H1 (cell line): ENCODE measurements around the gene MPHOSPH9. TPM values are rescaled to one million over a fixed set of nuclear protein-coding genes. Genes with fewer than 3 reads are reported as not detected.

Source experiments
- CTCF ChIA-PET: fragments of 300-600 bp; sonication (Branson Sonifier 250); formaldehyde crosslinking; loops from one replicate; lab custom pipeline; 2021; ENCODE audit not compliant: partially characterized antibody; lab: Charles Lee
- POLR2A ChIA-PET: fragments of 300-600 bp; sonication (Branson Sonifier 250); formaldehyde crosslinking; loops from one replicate; lab custom pipeline; 2021; ENCODE audit warnings: inconsistent platforms; ENCODE audit not compliant: partially characterized antibody; lab: Charles Lee
- DNase-seq, 2 experiments: peaks; one replicate each; pipeline versions ENCODE4 v3.0.0 to v3.0.0-alpha.2; 2010 to 2022; ENCODE audit warnings: low spot score in 2 of 2, low read depth in 1 of 2, mixed read lengths in 1 of 2
- FAIRE-seq: peaks from 2 replicates; lab custom pipeline; 2011; peaks lifted over from hg19 to GRCh38; lab: Jason Lieb, UNC
- H2AFZ ChIP-seq: 2 replicates; pipeline ENCODE4 v1.8.1; 2012; ENCODE audit warnings: low read length, inconsistent platforms
- H2AK5ac ChIP-seq: 2 replicates; pipeline ENCODE4 v1.6.1; 2013; ENCODE audit warnings: low read depth, low read length
- H2BK120ac ChIP-seq: replicated peaks from 2 replicates; pipeline ENCODE3; 2013; ENCODE audit warnings: low read depth, low read length, inconsistent platforms
- H2BK12ac ChIP-seq: 2 replicates; pipeline ENCODE4 v1.6.1; 2013; ENCODE audit warnings: low read depth, low read length
- H2BK15ac ChIP-seq: 2 replicates; pipeline ENCODE4 v1.6.1; 2013; ENCODE audit warnings: low read length
- H2BK20ac ChIP-seq: 2 replicates; pipeline ENCODE4 v1.6.1; 2013; ENCODE audit warnings: low read length
- H2BK5ac ChIP-seq: 2 replicates; pipeline ENCODE4 v1.6.1; 2013; ENCODE audit warnings: low read depth, low read length
- H3K14ac ChIP-seq: 2 replicates; pipeline ENCODE4 v1.6.1; 2013; ENCODE audit warnings: inconsistent platforms; ENCODE audit not compliant: insufficient read length
- H3K18ac ChIP-seq: 2 replicates; pipeline ENCODE4 v1.6.1; 2013; ENCODE audit warnings: low read length; ENCODE audit errors: extremely low read depth
- H3K23ac ChIP-seq: 2 replicates; pipeline ENCODE4 v1.6.1; 2013; ENCODE audit warnings: inconsistent platforms; ENCODE audit not compliant: insufficient read length
- H3K23me2 ChIP-seq: 2 replicates; pipeline ENCODE4 v1.6.1; 2013; ENCODE audit warnings: low read depth, low read length
- H3K27ac ChIP-seq: 2 replicates; pipeline ENCODE4 v1.6.1; 2011; ENCODE audit warnings: low read depth, low read length, inconsistent platforms
- H3K27me3 ChIP-seq, 4 experiments: replicated peaks in 1 of 4; 1 replicate in 1 of 4; 2 replicates in 3 of 4; pipeline versions ENCODE4 v1.6.1 to v1.8.1; 2011 to 2013; ENCODE audit warnings: low read length in 3 of 4, mild to moderate bottlenecking in 3 of 4, inconsistent platforms in 2 of 4, mixed read lengths in 2 of 4, moderate library complexity in 1 of 4; ENCODE audit not compliant: control insufficient read depth in 3 of 4, insufficient read depth in 3 of 4; ENCODE audit errors: extremely low read depth in 1 of 4
- H3K36me3 ChIP-seq, 4 experiments: 2 replicates each; pipeline versions ENCODE4 v1.6.1 to v1.8.1; 2011 to 2013; ENCODE audit warnings: mild to moderate bottlenecking in 4 of 4, low read length in 3 of 4, moderate library complexity in 2 of 4, control low read depth in 1 of 4, inconsistent platforms in 1 of 4; ENCODE audit not compliant: insufficient read depth in 4 of 4, control insufficient read depth in 2 of 4
- H3K4ac ChIP-seq: replicated peaks from 2 replicates; pipeline ENCODE3; 2013; ENCODE audit warnings: low read length, low read depth, mixed read lengths, inconsistent platforms; ENCODE audit not compliant: insufficient read length
- H3K4me1 ChIP-seq, 4 experiments: replicated peaks in 1 of 4; 1 replicate in 1 of 4; 2 replicates in 3 of 4; pipeline versions ENCODE4 v1.6.1 to v1.8.1; 2011 to 2013; ENCODE audit warnings: low read length in 3 of 4, inconsistent platforms in 2 of 4, mixed read lengths in 1 of 4; ENCODE audit not compliant: insufficient read depth in 4 of 4, control insufficient read depth in 3 of 4
- H3K4me2 ChIP-seq, 2 experiments: 2 replicates each; pipeline versions ENCODE4 v1.6.1 to v1.8.1; 2011 to 2013; ENCODE audit warnings: low read depth in 2 of 2, low read length in 2 of 2, control low read depth in 1 of 2, inconsistent platforms in 1 of 2, mild to moderate bottlenecking in 1 of 2; ENCODE audit not compliant: insufficient read depth in 1 of 2
- H3K4me3 ChIP-seq, 4 experiments: fragments of 200-600, 300-600 bp in 1 of 4; sonication (generic), shearing (Covaris generic), sonication (Bioruptor Twin) in 1 of 4; 2 replicates each; pipeline versions ENCODE4 v1.5.1 to v1.8.1; 2011 to 2016; ENCODE audit warnings: low read length in 4 of 4, low read depth in 3 of 4, control low read depth in 2 of 4, inconsistent platforms in 2 of 4, mild to moderate bottlenecking in 2 of 4, mixed read lengths in 1 of 4, moderate library complexity in 1 of 4; ENCODE audit not compliant: insufficient read depth in 2 of 4; ENCODE audit errors: extremely low read depth in 1 of 4
- H3K56ac ChIP-seq: replicated peaks from 2 replicates; pipeline ENCODE3; 2013; ENCODE audit warnings: low read depth, mild to moderate bottlenecking, mixed read lengths, low read length, inconsistent platforms; ENCODE audit not compliant: insufficient read length
- H3K79me1 ChIP-seq: 2 replicates; pipeline ENCODE4 v1.6.1; 2013; ENCODE audit warnings: low read depth, low read length, control low read depth
- H3K79me2 ChIP-seq, 2 experiments: 2 replicates each; pipeline versions ENCODE4 v1.6.1 to v1.8.1; 2012 to 2013; ENCODE audit warnings: low read length in 2 of 2, mild to moderate bottlenecking in 2 of 2, inconsistent platforms in 1 of 2; ENCODE audit not compliant: insufficient read depth in 2 of 2, control insufficient read depth in 1 of 2
- H3K9ac ChIP-seq, 4 experiments: replicated peaks in 1 of 4; 1 replicate in 1 of 4; 2 replicates in 3 of 4; pipeline versions ENCODE4 v1.6.1 to v1.8.1; 2011 to 2013; ENCODE audit warnings: low read depth in 3 of 4, low read length in 3 of 4, control low read depth in 2 of 4, mild to moderate bottlenecking in 2 of 4, moderate library complexity in 2 of 4, inconsistent platforms in 1 of 4; ENCODE audit errors: extremely low read depth in 1 of 4
- H3K9me3 ChIP-seq, 2 experiments: 2 replicates each; pipeline versions ENCODE4 v1.6.1 to v1.8.1; 2012 to 2013; ENCODE audit warnings: mild to moderate bottlenecking in 2 of 2, moderate library complexity in 2 of 2, control low read depth in 1 of 2, inconsistent platforms in 1 of 2, low read depth in 1 of 2, low read length in 1 of 2, mixed read lengths in 1 of 2; ENCODE audit not compliant: insufficient read depth in 2 of 2
- H4K20me1 ChIP-seq, 2 experiments: replicated peaks in 1 of 2; 2 replicates each; pipeline versions ENCODE3 to v1.8.1; 2011 to 2013; ENCODE audit warnings: inconsistent platforms in 2 of 2, low read length in 2 of 2, mild to moderate bottlenecking in 1 of 2; ENCODE audit not compliant: insufficient read depth in 2 of 2, control insufficient read depth in 1 of 2
- H4K5ac ChIP-seq: 2 replicates; pipeline ENCODE4 v1.6.1; 2013; ENCODE audit warnings: low read length, low read depth, mixed read lengths, inconsistent platforms; ENCODE audit not compliant: insufficient read length
- H4K8ac ChIP-seq: 2 replicates; pipeline ENCODE4 v1.8.0; 2013; ENCODE audit warnings: mild to moderate bottlenecking, moderate library complexity, low read length, inconsistent platforms; ENCODE audit not compliant: insufficient read depth; ENCODE audit errors: extremely low read depth
- H4K91ac ChIP-seq: replicated peaks from 2 replicates; pipeline ENCODE3; 2013; ENCODE audit warnings: low read length, mixed read lengths, inconsistent platforms; ENCODE audit not compliant: insufficient read length
- ATF2 ChIP-seq: IDR thresholded peaks from 2 replicates; pipeline ENCODE4 v1.6.1; 2012; ENCODE audit warnings: low read length, inconsistent platforms
- EP300 ChIP-seq, 2 experiments: IDR thresholded peaks; 1 replicate in 1 of 2; 2 replicates in 1 of 2; pipeline ENCODE4 v1.6.1; 2011 to 2012; ENCODE audit warnings: low read depth in 2 of 2, low read length in 2 of 2, mild to moderate bottlenecking in 2 of 2, borderline replicate concordance in 1 of 2, inconsistent platforms in 1 of 2, moderate library complexity in 1 of 2
- GABPA ChIP-seq: IDR thresholded peaks from 2 replicates; pipeline ENCODE4 v1.6.1; 2011; ENCODE audit warnings: mild to moderate bottlenecking, low read length, moderate library complexity, borderline replicate concordance; ENCODE audit not compliant: insufficient read depth
- JUND ChIP-seq: IDR thresholded peaks from 2 replicates; pipeline ENCODE4 v1.6.1; 2011; ENCODE audit warnings: mild to moderate bottlenecking, improper control_type of control experiment, low read length
- KDM5A ChIP-seq: fragments of 200-600 bp; IDR thresholded peaks from 2 replicates; pipeline ENCODE4 v1.7.1; 2012; ENCODE audit warnings: mild to moderate bottlenecking, low read length, inconsistent platforms, mixed read lengths
- RNF2 ChIP-seq: fragments of 200-900, 300-1000 bp; sonication (generic); IDR thresholded peaks from 2 replicates; pipeline ENCODE4 v1.7.1; 2016; ENCODE audit warnings: borderline replicate concordance, low read depth, mild to moderate bottlenecking, antibody characterized with exemption, low read length; ENCODE audit not compliant: poor library complexity, severe bottlenecking; ENCODE audit errors: missing control alignments
- WGBS, 2 experiments: shearing (Covaris generic) in 1 of 2; methylation state at CpG; one replicate each; pipeline versions ENCODE4 v1.1.6 to v1.1.7; 2013 to 2015; ENCODE audit warnings: low lambda C conversion rate in 2 of 2, mixed read lengths in 2 of 2, inconsistent platforms in 1 of 2, low coverage in 1 of 2, missing lambda C conversion rate in 1 of 2; ENCODE audit not compliant: insufficient replicate concordance in 2 of 2, insufficient coverage in 1 of 2, insufficient read length in 1 of 2; ENCODE audit errors: extremely low coverage in 1 of 2, missing lambda C conversion rate in 1 of 2; 5-methylcytosine and 5-hydroxymethylcytosine counted together
- polyA plus RNA-seq, 7 experiments: library from polyadenylated mRNA; depleted of rRNA in 3 of 7; stranded (reverse) in 5 of 7; unstranded in 2 of 7; fragments of >200 nt in 5 of 7; fragments of 200-250 nt in 2 of 7; gene quantifications; 1 replicate in 5 of 7; 2 replicates in 1 of 7; 4 replicates in 1 of 7; pipeline versions ENCODE4 v1.2.1 to v1.2.3, GENCODE V29; 2011 to 2013; ENCODE audit warnings: missing spikeins in 2 of 7, mixed read lengths in 2 of 7
- total RNA-seq: library from RNA; stranded (reverse); fragmentation: NEBNext Ultra II Directional; extraction: Animal tissue kit (Norgen Biotek cat#: 25700); gene quantifications from 2 replicates; pipeline ENCODE4 v1.2.1, GENCODE V29; 2021
- TF ChIP-seq, protein P1 (sequence below), 3 experiments: IDR thresholded peaks; 1 replicate in 2 of 3; 2 replicates in 1 of 3; pipeline versions ENCODE4 v1.5.1 to v1.6.1; 2011; ENCODE audit warnings: low read length in 3 of 3, mild to moderate bottlenecking in 3 of 3, inconsistent platforms in 2 of 3, low read depth in 1 of 3, moderate library complexity in 1 of 3; ENCODE audit not compliant: insufficient read depth in 1 of 3; ENCODE audit errors: control extremely low read depth in 1 of 3

The MPHOSPH9 gene
- total and polyA plus RNA-seq, 2 of the 8 experiments (the other 6 are each of a cell fraction or from before 2014, with no cell fraction given), result 8.8 to 48.8 TPM

GRCh38 chr12:123225443-123225842 is 7.5 kb downstream of the MPHOSPH9 start:
- 96% methylated on average over 2 of the region's 2 CpGs; no CpG with 5 or more reads in 1 of the 2 experiments for WGBS, 2 experiments
- H3K27me3 ChIP-seq, result no peaks in the 10 kb centered on the region
- H3K36me3 ChIP-seq, result peaks cover 3 to 38% (median 8%) of the 10 kb centered on the region in 4 experiments; a peak in 6 of 8 replicates
- H4K8ac ChIP-seq, result no peak overlapping the region
- H3K9me3 ChIP-seq, result no peaks in the 10 kb centered on the region
- H3K56ac ChIP-seq, result no peak overlapping the region
- no peak overlapping the region for H2BK120ac ChIP-seq
- no peak overlapping the region for H3K14ac ChIP-seq
- FAIRE-seq, result no peak
- H3K23me2 ChIP-seq, result no peaks in the 10 kb centered on the region
- H2BK15ac ChIP-seq, result no peak overlapping the region
- H4K91ac ChIP-seq, result no peak overlapping the region
- H2BK20ac ChIP-seq, result no peak overlapping the region
- ChIA-PET POLR2A (interaction anchor here (0.6 to 3.1 kb wide), 2 partner anchors 7 to 53 kb away, joined by 3 to 20 read pairs; partner anchors contain the start of genes MPHOSPH9 and MTRFR), CTCF (interaction anchor here (0.5 to 2.3 kb wide), 2 partner anchors 13 to 31 kb away, joined by 3 to 9 read pairs; no protein-coding TSS in a partner anchor)
- no peak overlapping the region for H2BK5ac ChIP-seq
- H2AFZ ChIP-seq, result no peak overlapping the region
- 0 out of 7 replicates have a peak, but pooled peaks cover 0 to 2% (median 0%) of the 10 kb centered on the region in 4 experiments for H3K4me1 ChIP-seq
- H3K23ac ChIP-seq, result no peak overlapping the region
- no peak overlapping the region for H3K9ac ChIP-seq
- H2BK12ac ChIP-seq, result no peak overlapping the region
- no peak overlapping the region for H3K4me2 ChIP-seq
- H3K4me3 ChIP-seq, result no peak overlapping the region
- H4K5ac ChIP-seq, result no peak overlapping the region
- H3K27ac ChIP-seq, result no peak overlapping the region
- no peak overlapping the region for H3K4ac ChIP-seq
- no peak overlapping the region for H2AK5ac ChIP-seq
- no peak for DNase-seq
- H3K79me1 ChIP-seq, result no peaks in the 10 kb centered on the region; the same call in 1 of the 2 replicates
- no peak overlapping the region for H3K18ac ChIP-seq
- H3K79me2 ChIP-seq, result peaks cover 0 to 2% of the 10 kb centered on the region in 2 experiments; a peak in 2 of 4 replicates
- peaks cover 0 to 2% of the 10 kb centered on the region in 2 experiments for H4K20me1 ChIP-seq
- TF ChIP-seq ATF2, result no peak
- TF ChIP-seq, protein P1, sequence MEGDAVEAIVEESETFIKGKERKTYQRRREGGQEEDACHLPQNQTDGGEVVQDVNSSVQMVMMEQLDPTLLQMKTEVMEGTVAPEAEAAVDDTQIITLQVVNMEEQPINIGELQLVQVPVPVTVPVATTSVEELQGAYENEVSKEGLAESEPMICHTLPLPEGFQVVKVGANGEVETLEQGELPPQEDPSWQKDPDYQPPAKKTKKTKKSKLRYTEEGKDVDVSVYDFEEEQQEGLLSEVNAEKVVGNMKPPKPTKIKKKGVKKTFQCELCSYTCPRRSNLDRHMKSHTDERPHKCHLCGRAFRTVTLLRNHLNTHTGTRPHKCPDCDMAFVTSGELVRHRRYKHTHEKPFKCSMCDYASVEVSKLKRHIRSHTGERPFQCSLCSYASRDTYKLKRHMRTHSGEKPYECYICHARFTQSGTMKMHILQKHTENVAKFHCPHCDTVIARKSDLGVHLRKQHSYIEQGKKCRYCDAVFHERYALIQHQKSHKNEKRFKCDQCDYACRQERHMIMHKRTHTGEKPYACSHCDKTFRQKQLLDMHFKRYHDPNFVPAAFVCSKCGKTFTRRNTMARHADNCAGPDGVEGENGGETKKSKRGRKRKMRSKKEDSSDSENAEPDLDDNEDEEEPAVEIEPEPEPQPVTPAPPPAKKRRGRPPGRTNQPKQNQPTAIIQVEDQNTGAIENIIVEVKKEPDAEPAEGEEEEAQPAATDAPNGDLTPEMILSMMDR (IDR thresholded peaks at IDR 0.05; ENCODE audit: control extremely low read depth in 1 of 3, insufficient read depth in 1 of 3, low read depth in 1 of 3, low read length in 3 of 3), result no peak
- no peak for TF ChIP-seq KDM5A
- TF ChIP-seq EP300 (IDR thresholded peaks at IDR 0.05; ENCODE audit: borderline replicate concordance in 1 of 2, low read depth in 2 of 2, low read length in 2 of 2), result no peak
- no peak for TF ChIP-seq GABPA
- no peak for TF ChIP-seq RNF2
- TF ChIP-seq JUND, result no peak
